Stimulated activated CD4-positive, alpha-beta T cell treated with anti-CD3 and anti-CD28 coated beads, Interleukin-2, amount 100 ng/mL, for 4 hours (primary cell): ENCODE results near the gene SIGLEC9.
A peak's percentile ranks its signal among the peaks of the same experiment; 100 is the strongest.

ENCODE experiments used
- DNase-seq: peaks from one replicate; pipeline ENCODE4 v3.0.0-alpha.2; 2020; ENCODE audit warnings: low read depth

SIGLEC9 gene

GRCh38 chr19:51145916-51146493 is 21.3 kb downstream of the SIGLEC9 start:
- no peak for DNase-seq

DNA sequence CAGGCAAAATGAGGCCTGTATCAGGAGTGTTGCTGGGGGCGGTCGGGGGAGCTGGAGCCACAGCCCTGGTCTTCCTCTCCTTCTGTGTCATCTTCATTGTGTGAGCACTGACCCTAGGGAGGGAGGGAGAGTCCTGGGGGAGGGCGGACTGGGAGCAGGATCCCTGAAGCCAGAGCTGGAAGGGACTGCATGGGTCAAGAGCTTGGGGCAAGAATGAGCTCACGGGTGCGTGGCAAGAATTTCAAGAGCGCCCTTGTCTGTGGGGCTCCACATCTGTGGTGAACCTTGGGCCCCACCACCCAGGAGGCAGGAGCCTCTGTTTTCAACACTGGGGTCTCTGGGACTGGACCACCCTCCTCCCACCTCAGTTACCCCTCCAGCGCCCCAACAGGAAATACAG is 22.0 kb downstream of the SIGLEC9 start:
- DNase-seq, result no peak

- DNase-seq, result no peak
Observed at GRCh38 chr19:51147663-51148062, 23.0 kb downstream of the SIGLEC9 start.

DNA sequence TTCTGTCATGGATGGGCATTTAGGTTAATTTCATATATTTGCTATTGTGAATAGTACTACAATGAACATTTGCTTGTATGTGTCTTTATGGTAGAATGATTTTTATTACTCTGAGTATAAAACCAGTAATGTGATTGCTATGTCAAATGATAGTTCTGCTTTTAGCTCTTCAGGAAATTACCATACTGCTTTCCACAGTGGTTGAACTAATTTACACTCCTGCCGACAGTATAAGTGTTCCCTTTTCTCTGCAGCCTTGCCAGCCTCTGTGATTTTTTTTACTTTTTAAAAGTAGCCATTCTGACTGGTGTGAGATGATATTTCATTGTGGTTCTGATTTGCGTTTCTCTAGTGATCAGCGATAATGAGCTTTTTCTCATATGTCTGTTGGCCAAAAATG is 23.9 kb downstream of the SIGLEC9 start:
- DNase-seq, result no peak

- DNase-seq, result no peak
Observed at GRCh38 chr19:51150627-51151026, 25.9 kb downstream of the SIGLEC9 start.

- no peak for DNase-seq
Observed at GRCh38 chr19:51156710-51157109, 32.0 kb downstream of the SIGLEC9 start.

GRCh38 chr19:51157265-51157664 is 32.6 kb downstream of the SIGLEC9 start:
- DNase-seq, result no peak

- peak; percentile 52 for DNase-seq
Observed at GRCh38 chr19:51158474-51159129, 33.9 kb downstream of the SIGLEC9 start.

- DNase-seq, result no peak
Observed at GRCh38 chr19:51159656-51160055, 35.0 kb downstream of the SIGLEC9 start.

DNA sequence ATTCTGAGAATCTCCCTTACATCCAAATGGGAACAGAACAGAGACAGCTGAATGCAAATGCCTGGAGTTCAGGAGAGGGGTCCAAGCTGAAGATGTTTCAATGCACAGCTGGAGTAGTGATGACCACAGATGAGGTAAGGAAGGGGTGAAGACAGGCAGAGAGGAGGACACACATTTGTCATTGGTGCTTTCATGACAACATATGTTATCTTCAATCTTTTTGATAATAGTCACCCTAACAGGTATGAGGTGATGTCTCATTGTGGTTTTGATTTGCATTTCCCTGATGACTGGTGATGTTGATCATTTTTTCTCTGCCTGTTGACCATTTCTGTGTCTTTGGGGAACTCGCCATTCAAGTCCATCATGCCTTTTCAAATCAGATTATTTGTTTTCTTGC is 36.6 kb downstream of the SIGLEC9 start:
- DNase-seq, result no peak

GRCh38 chr19:51161867-51162496 is 37.3 kb downstream of the SIGLEC9 start:
- DNase-seq, result no peak

GRCh38 chr19:51163257-51163656 is 38.6 kb downstream of the SIGLEC9 start:
- no peak for DNase-seq

- DNase-seq, result no peak
Observed at GRCh38 chr19:51164215-51164614, 39.5 kb downstream of the SIGLEC9 start.

GRCh38 chr19:51166846-51167490 is 42.3 kb downstream of the SIGLEC9 start:
- DNase-seq, result no peak

DNA sequence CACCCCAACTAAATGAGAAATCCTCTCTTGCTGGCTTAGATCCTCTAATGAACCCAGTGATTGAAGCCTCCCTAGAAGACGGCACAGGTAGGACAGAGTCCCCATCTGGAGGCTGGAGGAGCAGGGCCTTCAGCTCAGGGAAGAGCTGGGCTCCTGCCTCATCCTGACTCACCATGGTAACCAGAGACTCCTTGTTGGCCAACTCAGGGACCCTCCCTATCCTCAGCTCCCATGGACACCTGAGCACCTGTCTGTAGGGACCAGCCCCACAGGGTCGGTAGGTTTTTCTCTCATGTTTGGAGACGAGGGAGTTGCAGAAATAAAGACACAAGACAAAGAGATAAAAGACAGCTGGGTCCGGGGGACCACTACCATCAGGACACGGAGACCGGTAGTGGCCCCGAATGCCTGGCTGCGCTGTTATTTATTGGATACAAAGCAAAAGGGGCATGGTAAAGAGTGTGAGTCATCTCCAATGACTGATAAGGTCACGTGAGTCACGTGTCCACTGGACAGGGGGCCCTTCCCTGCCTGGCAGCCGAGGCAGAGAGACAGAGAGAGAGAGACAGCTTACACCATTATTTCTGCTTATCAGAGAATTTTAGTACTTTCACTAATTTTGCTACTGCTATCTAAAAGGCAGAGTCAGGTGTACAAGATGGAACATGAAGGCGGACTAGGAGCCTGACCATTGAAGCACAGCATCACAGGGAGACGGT is 44.0 kb downstream of the SIGLEC9 start:
- DNase-seq, result no peak

DNA sequence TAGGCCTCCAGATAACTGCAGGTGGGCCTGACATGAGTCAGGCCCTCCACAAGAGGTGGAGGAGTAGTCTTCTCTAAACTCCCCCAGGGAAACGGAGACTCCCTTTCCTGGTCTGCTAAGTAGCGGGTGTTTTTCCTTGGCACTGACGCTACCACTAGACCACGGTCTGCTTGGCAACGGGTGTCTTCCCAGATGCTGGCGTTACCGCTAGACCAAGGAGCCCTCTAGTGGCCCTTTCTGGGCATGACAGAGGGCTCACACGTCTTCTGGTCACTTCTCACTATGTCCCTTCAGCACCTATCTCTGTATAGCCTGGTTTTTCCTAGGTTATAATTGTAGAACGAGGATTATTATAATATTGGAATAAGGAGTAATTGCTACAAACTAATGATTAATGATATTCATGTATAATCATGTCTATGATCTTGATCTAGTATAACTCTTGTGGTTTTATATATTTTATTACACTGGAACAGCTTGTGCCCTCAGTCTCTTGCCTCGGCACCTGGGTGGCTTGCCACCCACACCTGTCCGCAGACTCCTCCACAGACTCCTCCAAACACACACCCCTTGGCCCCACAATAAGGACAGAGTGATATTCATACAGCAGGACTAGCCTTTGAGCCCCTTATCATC is 44.7 kb downstream of the SIGLEC9 start:
- peak; percentile 33 for DNase-seq

DNA sequence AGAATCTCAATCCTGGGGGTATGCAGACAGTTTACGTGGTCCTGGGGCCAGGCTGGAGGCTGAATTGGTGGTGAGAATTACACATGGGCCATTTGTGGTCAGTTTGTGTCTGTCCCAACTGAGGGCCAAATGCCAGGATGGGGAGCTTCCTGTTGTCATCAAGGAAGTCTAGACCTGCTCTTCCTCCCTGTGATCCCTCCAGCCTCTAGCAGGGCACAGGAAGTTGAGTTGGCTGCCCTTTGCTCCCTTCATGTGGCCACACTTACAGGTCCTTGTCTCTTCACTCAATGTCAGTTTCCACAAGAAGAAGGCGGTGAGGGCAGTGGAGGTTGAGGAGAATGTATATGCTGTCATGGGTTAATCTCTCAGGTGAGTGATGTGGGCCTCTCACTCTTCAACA is 47.5 kb downstream of the SIGLEC9 start:
- DNase-seq, result no peak

- DNase-seq, result no peak
Observed at GRCh38 chr19:51173681-51174080, 49.0 kb downstream of the SIGLEC9 start.

DNA sequence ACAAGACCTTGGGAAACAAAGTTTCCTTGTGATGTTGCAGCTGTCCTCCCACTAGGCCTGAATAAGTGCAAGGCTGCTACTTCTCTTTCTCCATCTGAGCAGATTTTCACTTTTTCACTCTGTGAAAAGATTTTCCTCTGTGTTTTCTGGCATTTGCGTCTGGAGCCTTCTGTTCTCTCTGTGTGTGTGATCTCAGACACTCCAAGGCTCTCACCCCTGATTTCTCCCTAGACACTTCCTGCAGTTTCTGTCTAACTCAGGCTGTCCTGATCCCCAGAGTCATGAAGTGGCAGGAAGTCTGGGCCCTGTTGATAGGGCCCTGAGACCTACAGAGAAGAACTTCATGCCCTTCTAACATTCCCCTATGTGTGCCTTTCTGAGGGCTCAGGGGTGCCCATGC is 54.5 kb downstream of the SIGLEC9 start:
- no peak for DNase-seq
